H54 (cell line): ENCODE results near the gene CHMP2A.
A peak's percentile ranks its signal among the peaks of the same experiment; 100 is the strongest.

Experiments
- DNase-seq: peaks from one replicate; pipeline ENCODE4 v3.0.0; 2011; ENCODE audit warnings: low spot score, mixed read lengths; ENCODE audit not compliant: insufficient read length
- FAIRE-seq: peaks from 3 replicates; lab custom pipeline; 2011; peaks lifted over from hg19 to GRCh38; lab: Jason Lieb, UNC
- POLR2A ChIP-seq: IDR thresholded peaks from 2 replicates; pipeline ENCODE4 v1.6.1; 2011; ENCODE audit warnings: low read depth, mild to moderate bottlenecking, low read length

CHMP2A gene

GRCh38 chr19:58573658-58574164 lies 18.8 kb upstream of the CHMP2A start:
- no peak for FAIRE-seq
- DNase-seq, result no peak
- TF ChIP-seq POLR2A, result peak; percentile 48; the same call in 1 of the 2 replicates

- DNase-seq, result peak; percentile 99
- no peak for FAIRE-seq
Measured at GRCh38 chr19:58572818-58573657, 18.1 kb upstream of the CHMP2A start, which contains the start of gene MZF1. Gene MZF1 (minus strand): TSS chr19:58573335. CDS start chr19:58571389, 1,946 bp downstream.

GRCh38 chr19:58572026-58572817 lies 17.3 kb upstream of the CHMP2A start:
- DNase-seq (no peak), FAIRE-seq (no peak)
- TF ChIP-seq POLR2A, result no peak

More at GRCh38 chr19:58572818-58573657, 18.1 kb upstream of the CHMP2A start, which contains the start of gene MZF1:
- TF ChIP-seq POLR2A, result peak; percentile 67

GRCh38 chr19:58571575-58571947 lies 16.7 kb upstream of the CHMP2A start:
- no peak for TF ChIP-seq POLR2A
- FAIRE-seq (no peak), DNase-seq (no peak)

GRCh38 chr19:58570770-58571574 lies 16.1 kb upstream of the CHMP2A start:
- peak; percentile 3; the same call in 1 of the 2 replicates for TF ChIP-seq POLR2A
- FAIRE-seq (no peak), DNase-seq (no peak)

- DNase-seq, result no peak
- FAIRE-seq, result no peak
- no peak for TF ChIP-seq POLR2A
Measured at GRCh38 chr19:58569943-58570670, 15.2 kb upstream of the CHMP2A start.

- TF ChIP-seq POLR2A, result no peak
- DNase-seq, result no peak
- FAIRE-seq, result no peak
Measured at GRCh38 chr19:58569191-58569942, 14.5 kb upstream of the CHMP2A start.

GRCh38 chr19:58568453-58569130 lies 13.7 kb upstream of the CHMP2A start:
- FAIRE-seq (no peak), DNase-seq (no peak)
- TF ChIP-seq POLR2A, result no peak

GRCh38 chr19:58566989-58567388 lies 12.1 kb upstream of the CHMP2A start:
- FAIRE-seq (no peak), DNase-seq (no peak)
- no peak for TF ChIP-seq POLR2A

GRCh38 chr19:58563823-58564222 lies 8.9 kb upstream of the CHMP2A start:
- DNase-seq (no peak), FAIRE-seq (no peak)
- TF ChIP-seq POLR2A, result no peak

- no peak for FAIRE-seq
- no peak for DNase-seq
- TF ChIP-seq POLR2A, result no peak; the same call in 1 of the 2 replicates
Measured at GRCh38 chr19:58563034-58563573, 8.2 kb upstream of the CHMP2A start.
